ENCODE data around the gene ADARB2.

ADARB2 gene

DNA sequence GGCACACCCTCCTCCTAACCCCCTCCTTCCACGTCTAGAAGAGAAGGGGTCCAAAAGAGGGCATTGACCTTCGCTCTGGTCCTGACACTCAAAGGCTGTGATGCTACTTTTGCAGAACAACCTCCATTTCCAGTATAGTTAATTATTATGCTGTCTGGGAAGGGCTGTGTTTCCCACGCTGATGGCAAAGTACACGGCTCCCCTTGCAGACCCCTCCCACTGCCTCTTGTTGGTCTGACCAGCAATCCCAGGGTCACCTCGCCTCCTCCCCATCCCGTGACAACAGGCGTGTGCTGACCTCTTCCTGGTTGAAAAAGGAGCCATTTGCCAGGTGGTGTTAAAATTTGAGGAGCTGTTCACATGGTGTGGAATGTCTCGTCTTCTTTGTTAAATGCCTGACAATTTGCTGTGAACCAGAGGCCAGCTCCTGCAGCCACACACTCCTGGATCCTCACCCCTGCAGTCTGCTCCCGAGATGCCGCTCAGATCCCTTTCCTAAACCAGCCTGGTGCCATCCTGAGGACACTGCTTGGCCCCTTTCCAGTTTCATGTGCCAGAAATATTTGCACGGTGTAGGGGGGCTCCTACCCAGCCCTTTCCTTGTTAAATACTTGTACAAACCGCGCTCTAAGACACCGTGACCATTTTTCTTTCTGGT lies 359.5 kb downstream of the ADARB2 start:
- no peak for DNase-seq (ENCODE audit: low spot score)
- TF ChIP-seq, protein P1, sequence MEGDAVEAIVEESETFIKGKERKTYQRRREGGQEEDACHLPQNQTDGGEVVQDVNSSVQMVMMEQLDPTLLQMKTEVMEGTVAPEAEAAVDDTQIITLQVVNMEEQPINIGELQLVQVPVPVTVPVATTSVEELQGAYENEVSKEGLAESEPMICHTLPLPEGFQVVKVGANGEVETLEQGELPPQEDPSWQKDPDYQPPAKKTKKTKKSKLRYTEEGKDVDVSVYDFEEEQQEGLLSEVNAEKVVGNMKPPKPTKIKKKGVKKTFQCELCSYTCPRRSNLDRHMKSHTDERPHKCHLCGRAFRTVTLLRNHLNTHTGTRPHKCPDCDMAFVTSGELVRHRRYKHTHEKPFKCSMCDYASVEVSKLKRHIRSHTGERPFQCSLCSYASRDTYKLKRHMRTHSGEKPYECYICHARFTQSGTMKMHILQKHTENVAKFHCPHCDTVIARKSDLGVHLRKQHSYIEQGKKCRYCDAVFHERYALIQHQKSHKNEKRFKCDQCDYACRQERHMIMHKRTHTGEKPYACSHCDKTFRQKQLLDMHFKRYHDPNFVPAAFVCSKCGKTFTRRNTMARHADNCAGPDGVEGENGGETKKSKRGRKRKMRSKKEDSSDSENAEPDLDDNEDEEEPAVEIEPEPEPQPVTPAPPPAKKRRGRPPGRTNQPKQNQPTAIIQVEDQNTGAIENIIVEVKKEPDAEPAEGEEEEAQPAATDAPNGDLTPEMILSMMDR (IDR thresholded peaks at IDR 0.05; ENCODE audit: borderline replicate concordance, control extremely low read depth, extremely low read depth, insufficient read depth, missing control alignments), result no peak
- in situ Hi-C loops (cut with MboI; ENCODE audit: low sequenced_read_pairs, unreplicated experiment), result no loop called here

DNA sequence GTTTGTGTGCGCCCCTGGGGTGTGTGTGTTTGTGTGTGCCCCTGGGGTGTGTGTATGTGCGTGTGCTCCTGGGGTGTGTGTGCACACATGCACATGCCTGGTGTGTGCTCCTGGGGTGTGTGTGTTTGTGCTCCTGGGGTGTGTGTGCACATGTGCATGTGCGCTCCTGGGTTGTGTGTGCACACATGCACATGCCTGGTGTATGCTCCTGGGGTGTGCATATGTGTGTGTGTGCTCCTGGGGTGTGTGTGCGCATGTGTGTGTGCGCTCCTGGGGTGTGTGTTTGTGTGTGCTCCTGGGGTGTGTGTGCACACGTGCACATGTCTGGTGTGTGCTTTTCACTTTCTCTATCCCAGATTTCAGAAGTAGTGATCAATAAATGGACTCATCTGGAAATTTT lies 360.1 kb downstream of the ADARB2 start:
- in situ Hi-C loops (cut with MboI; ENCODE audit: low sequenced_read_pairs, unreplicated experiment), result no loop called here
- TF ChIP-seq, protein P1 (IDR thresholded peaks at IDR 0.05; ENCODE audit: borderline replicate concordance, control extremely low read depth, extremely low read depth, insufficient read depth, missing control alignments), result no peak
- DNase-seq (ENCODE audit: low spot score), result no peak

DNA sequence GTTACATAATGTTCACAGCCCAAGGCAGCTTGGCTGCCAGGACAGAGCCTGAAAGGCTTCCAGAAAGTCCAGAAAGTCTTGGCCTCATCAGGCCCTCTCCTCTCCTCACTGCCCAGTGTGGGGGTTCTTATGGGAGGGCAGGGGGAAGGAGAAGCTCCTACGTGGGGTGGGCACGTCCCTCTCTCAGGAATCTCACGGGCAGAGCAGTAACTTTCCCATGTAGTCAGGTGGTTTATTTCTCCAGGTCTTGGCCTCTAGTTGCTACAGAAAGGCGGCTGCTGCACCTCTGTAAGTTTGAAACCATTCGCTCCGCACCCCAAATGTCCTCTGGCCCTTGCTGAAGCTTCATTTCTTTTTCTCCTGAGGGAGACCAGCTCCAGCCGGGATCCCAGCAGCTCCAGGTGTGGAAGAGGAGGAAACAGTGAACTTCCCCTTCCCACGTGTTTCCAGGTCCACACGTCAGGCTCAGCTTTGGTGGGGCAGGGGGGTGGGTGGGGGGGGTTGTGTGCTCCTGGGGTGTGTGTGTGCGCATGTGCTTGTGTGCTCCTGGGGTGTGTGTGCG lies 360.9 kb downstream of the ADARB2 start:
- no peak for DNase-seq (ENCODE audit: low spot score)
- TF ChIP-seq, protein P1 (IDR thresholded peaks at IDR 0.05; ENCODE audit: borderline replicate concordance, control extremely low read depth, extremely low read depth, insufficient read depth, missing control alignments), result no peak
- in situ Hi-C loops (cut with MboI; ENCODE audit: low sequenced_read_pairs, unreplicated experiment), result no loop called here

DNA sequence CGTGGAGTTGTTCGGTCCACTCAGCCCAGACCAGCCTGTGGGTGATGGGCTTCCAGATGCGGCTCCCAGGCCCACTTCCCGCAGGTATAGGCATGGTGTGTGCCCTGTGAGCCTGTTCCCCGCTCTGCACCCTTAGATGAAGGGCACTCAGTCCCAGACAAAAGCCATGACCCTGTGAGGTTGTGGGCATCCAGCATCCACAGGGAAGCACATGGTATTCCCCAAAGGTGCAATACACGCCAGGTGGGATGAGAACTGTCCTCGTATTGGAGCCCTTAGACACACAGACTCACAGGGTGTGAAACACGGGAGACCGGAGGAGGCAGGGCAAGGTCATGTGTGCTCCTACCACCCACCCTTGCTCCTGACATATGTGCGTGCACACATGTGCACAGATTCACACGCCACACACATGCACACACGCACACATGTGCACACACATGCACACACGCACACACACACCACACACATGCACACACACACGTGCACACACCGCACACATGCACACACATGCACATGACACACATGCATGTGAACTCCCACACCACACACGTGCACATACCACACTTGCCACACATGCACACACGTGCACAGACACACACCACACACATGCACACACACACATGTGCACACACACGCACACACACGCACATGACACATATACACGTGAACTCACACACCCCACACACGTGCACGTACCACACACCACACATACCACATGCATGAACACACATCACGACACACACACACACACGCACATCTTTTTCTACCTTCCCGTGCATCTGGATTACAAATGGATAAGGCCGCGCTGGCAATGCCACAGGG lies 361.8 kb downstream of the ADARB2 start:
- in situ Hi-C loops (cut with MboI; ENCODE audit: low sequenced_read_pairs, unreplicated experiment), result no loop called here
- no peak for DNase-seq (ENCODE audit: low spot score)
- TF ChIP-seq, protein P1 (IDR thresholded peaks at IDR 0.05; ENCODE audit: borderline replicate concordance, control extremely low read depth, extremely low read depth, insufficient read depth, missing control alignments), result no peak

DNA sequence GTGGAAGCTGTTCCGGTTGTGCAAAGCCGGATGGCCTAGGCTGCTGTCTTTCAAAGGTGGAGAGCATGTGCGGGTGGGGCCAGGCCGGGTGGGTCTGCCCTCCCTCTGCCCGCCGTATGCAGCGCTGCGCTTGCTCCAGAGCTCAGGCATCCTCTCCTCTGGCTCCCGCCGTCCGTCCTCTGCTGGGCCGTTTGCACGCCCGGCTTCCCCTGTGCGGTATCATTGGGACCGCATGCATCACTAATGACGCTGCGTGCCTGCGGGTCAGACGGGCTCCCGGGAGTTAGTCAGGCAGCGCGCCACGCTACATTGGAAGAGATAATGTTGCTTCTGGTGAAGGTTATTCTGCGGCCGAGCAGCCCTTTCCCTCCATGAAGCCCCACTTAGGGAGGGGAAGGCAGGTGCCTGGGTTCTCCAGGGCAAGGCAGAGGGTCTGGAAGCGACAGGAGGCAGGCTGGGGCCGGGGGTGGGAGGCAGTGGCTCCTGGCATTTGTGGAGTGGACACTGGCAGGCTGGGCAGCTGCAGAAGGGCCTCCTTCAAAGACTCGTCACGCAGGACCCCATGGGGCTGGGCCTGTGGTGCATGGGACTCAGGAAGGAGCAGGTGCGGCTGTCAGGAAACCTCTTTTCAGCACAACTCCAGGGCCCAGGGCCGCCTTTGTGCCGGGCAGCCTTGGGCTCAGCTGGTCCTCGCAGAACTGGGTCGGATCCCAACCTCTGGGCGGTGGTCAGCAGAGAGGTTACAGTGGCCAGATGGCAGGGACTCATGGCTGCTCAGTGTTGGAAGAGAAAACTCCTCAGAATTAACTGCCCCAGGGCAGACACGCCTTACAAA lies 362.6 kb downstream of the ADARB2 start:
- TF ChIP-seq, protein P1 (IDR thresholded peaks at IDR 0.05; ENCODE audit: borderline replicate concordance, control extremely low read depth, extremely low read depth, insufficient read depth, missing control alignments), result no peak
- in situ Hi-C loops (cut with MboI; ENCODE audit: low sequenced_read_pairs, unreplicated experiment), result no loop called here
- DNase-seq (ENCODE audit: low spot score), result no peak

DNA sequence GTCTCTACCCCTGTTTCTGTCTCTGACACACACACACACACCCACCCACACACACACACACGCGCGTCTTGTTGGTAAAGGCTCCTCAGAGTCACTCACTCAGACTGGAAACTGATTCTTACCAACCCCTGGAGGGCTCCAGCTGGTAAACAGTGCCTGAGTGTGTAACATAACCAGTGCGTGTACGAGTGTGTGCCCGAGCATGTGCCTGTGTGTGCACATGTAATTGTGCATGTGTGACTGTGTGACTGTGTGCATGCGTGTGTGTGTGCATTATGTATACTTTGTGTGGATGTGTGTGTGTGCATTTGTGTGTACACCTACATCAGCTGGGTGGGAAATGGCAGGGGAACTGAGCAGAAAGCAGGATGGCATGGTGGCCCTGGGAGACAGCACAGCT lies 364.0 kb downstream of the ADARB2 start:
- in situ Hi-C loops (cut with MboI; ENCODE audit: low sequenced_read_pairs, unreplicated experiment), result no loop called here
- DNase-seq (ENCODE audit: low spot score), result no peak
- TF ChIP-seq, protein P1 (IDR thresholded peaks at IDR 0.05; ENCODE audit: borderline replicate concordance, control extremely low read depth, extremely low read depth, insufficient read depth, missing control alignments), result no peak

Data from GM13976 (cell line).